Naive thymus-derived CD4-positive, alpha-beta T cell (primary cell): ENCODE data around the gene CBL. TPM values are rescaled to one million over a fixed set of nuclear protein-coding genes. Genes with fewer than 3 reads are reported as not detected.
A peak's percentile ranks its signal among the peaks of the same experiment; 100 is the strongest.

Experiments used
- ATAC-seq: fragments of 150-1000 bp; cut with Tn5 transposase; 2 replicates; pipeline ENCODE4 v1.10.0; 2021; ENCODE audit warnings: mild to moderate bottlenecking, moderate library complexity
- CTCF ChIA-PET: fragments of 350-600 bp; sonication (Branson Sonifier 250); formaldehyde crosslinking; loops from one replicate; lab custom pipeline; 2021; ENCODE audit warnings: antibody characterized with exemption; lab: Charles Lee
- POLR2A ChIA-PET: fragments of 350-600 bp; sonication (Branson Sonifier 250); formaldehyde crosslinking; loops from one replicate; lab custom pipeline; 2021; ENCODE audit warnings: antibody characterized with exemption, inconsistent platforms; lab: Charles Lee
- DNase-seq, 9 donors: peaks; one replicate each; pipeline versions ENCODE4 v3.0.0 to v3.0.0-alpha.2; 2020 to 2022; ENCODE audit warnings: mixed read lengths in 1 of 9
- H3K27ac ChIP-seq: one replicate; pipeline ENCODE4 v1.7.0; 2013; ENCODE audit warnings: mild to moderate bottlenecking, low read depth, low read length, moderate library complexity
- H3K27me3 ChIP-seq, 2 donors: one replicate each; pipeline ENCODE4 v1.7.0; 2013; ENCODE audit warnings: low read length in 2 of 2, mild to moderate bottlenecking in 2 of 2, moderate library complexity in 2 of 2; ENCODE audit not compliant: control insufficient read depth in 2 of 2, insufficient read depth in 2 of 2
- H3K36me3 ChIP-seq, 3 experiments: 1 replicate in 2 of 3; 2 replicates in 1 of 3; pipeline ENCODE4 v1.7.0; 2013; ENCODE audit warnings: low read length in 3 of 3, mild to moderate bottlenecking in 3 of 3, moderate library complexity in 1 of 3; ENCODE audit not compliant: insufficient read depth in 3 of 3, control insufficient read depth in 2 of 3
- H3K4me1 ChIP-seq, 2 donors: one replicate each; pipeline ENCODE4 v1.7.0; 2013; ENCODE audit warnings: low read length in 2 of 2, mild to moderate bottlenecking in 2 of 2, moderate library complexity in 1 of 2; ENCODE audit not compliant: control insufficient read depth in 2 of 2, insufficient read depth in 2 of 2
- H3K4me3 ChIP-seq: 2 replicates; pipeline ENCODE4 v1.7.0; 2013; ENCODE audit warnings: mild to moderate bottlenecking, low read length
- H3K9me3 ChIP-seq, 3 experiments: 1 replicate in 2 of 3; 2 replicates in 1 of 3; pipeline ENCODE4 v1.7.0; 2013; ENCODE audit warnings: low read length in 3 of 3; ENCODE audit not compliant: control insufficient read depth in 2 of 3
- H3K27ac Mint-ChIP-seq, 9 donors: one replicate each; pipeline ENCODE4 v1.8.0; 2020 to 2022; ENCODE audit warnings: mixed read lengths in 9 of 9, mild to moderate bottlenecking in 8 of 9, moderate library complexity in 5 of 9, inconsistent platforms in 2 of 9
- H3K27me3 Mint-ChIP-seq, 5 donors: one replicate each; pipeline ENCODE4 v1.8.0; 2021 to 2022; ENCODE audit warnings: mixed read lengths in 5 of 5, mild to moderate bottlenecking in 1 of 5
- H3K36me3 Mint-ChIP-seq, 5 donors: one replicate each; pipeline ENCODE4 v1.8.0; 2020 to 2022; ENCODE audit warnings: mixed read lengths in 5 of 5, mild to moderate bottlenecking in 3 of 5, inconsistent platforms in 1 of 5
- H3K4me1 Mint-ChIP-seq, 7 donors: one replicate each; pipeline ENCODE4 v1.8.0; 2020 to 2022; ENCODE audit warnings: mixed read lengths in 7 of 7, mild to moderate bottlenecking in 3 of 7, inconsistent platforms in 1 of 7
- H3K4me3 Mint-ChIP-seq, 10 donors: one replicate each; pipeline ENCODE4 v1.8.0; 2020 to 2022; ENCODE audit warnings: mild to moderate bottlenecking in 10 of 10, mixed read lengths in 10 of 10, moderate library complexity in 6 of 10, inconsistent platforms in 2 of 10
- H3K9me3 Mint-ChIP-seq, 11 donors: one replicate each; pipeline ENCODE4 v1.8.0; 2020 to 2022; ENCODE audit warnings: mixed read lengths in 11 of 11, mild to moderate bottlenecking in 4 of 11, inconsistent platforms in 1 of 11, moderate library complexity in 1 of 11
- intact Hi-C, 2 donors: fragments of 100-400 bp; cut with micrococcal nuclease; formaldehyde crosslinking; loops; one replicate each; pipeline ENCODE4 v1.15.1; 2023
- polyA plus RNA-seq, 2 donors: library from polyadenylated mRNA; unstranded; fragments of 300-500 nt; fragmentation: Illumina TruSeq; gene quantifications; one replicate each; pipeline ENCODE4 v1.2.3, GENCODE V29; 2021
- total RNA-seq, 6 experiments: library from RNA in 5 of 6; stranded (reverse) in 5 of 6; gene quantifications; 1 replicate in 5 of 6; 2 replicates in 1 of 6; pipeline ENCODE4 v1.2.3 and lab custom pipeline; 2021 to 2026

Gene CBL
- total and polyA plus RNA-seq, 7 experiments from 2014 or later = 17.5 to 51.8 (median 39.8) TPM

GRCh38 chr11:119273721-119274120, 67.6 kb downstream of the CBL start:
- Mint-ChIP-seq H3K4me1 (peaks cover 3 to 55% (median 35%) of the 10 kb centered on the region in 7 donors), H3K9me3 (no peaks in the 10 kb centered on the region), H3K4me3 (no peak overlapping the region), H3K36me3 (peaks cover 5 to 43% (median 26%) of the 10 kb centered on the region in 5 donors), H3K27me3 (no peaks in the 10 kb centered on the region), H3K27ac (peak overlapping the region in 5 of 9 donors; percentile 14 to 89 (median 41))
- H3K4me1 ChIP-seq = peaks cover 0 to 9% of the 10 kb centered on the region in 2 donors
- no peak overlapping the region for H3K4me3 ChIP-seq
- ATAC-seq (no peak), DNase-seq (no peak)
- CTCF ChIA-PET = interaction anchor here (0.6 to 2.0 kb wide), 5 partner anchors 9 to 841 kb away, joined by 3 to 7 read pairs (median 3); no protein-coding TSS in a partner anchor
- H3K36me3 ChIP-seq = peaks cover 8 to 46% (median 17%) of the 10 kb centered on the region in 3 experiments
- H3K27ac ChIP-seq = no peak overlapping the region
- intact Hi-C loops = loop anchor here in 1 of 2 donors (1.0 kb wide), 1 partner anchor 7 kb away; no protein-coding TSS in a partner anchor
- H3K9me3 ChIP-seq = no peaks in the 10 kb centered on the region
- POLR2A ChIA-PET = interaction anchor here (0.6 to 1.6 kb wide), 5 partner anchors 8 to 17 kb away, joined by 3 to 12 read pairs (median 3); no protein-coding TSS in a partner anchor
- H3K27me3 ChIP-seq = no peaks in the 10 kb centered on the region

GRCh38 chr11:119277660-119278059, 71.5 kb downstream of the CBL start:
- CTCF ChIA-PET = interaction anchor here (0.7 to 1.7 kb wide), 7 partner anchors 9 to 615 kb away, joined by 3 to 5 read pairs (median 3); partner anchors contain the start of gene CBL
- Histone ChIP-seq H3K4me1 (no peaks in the 10 kb centered on the region), H3K4me3 (no peak overlapping the region), H3K36me3 (peaks cover 12 to 55% (median 19%) of the 10 kb centered on the region in 3 experiments), H3K27ac (no peak overlapping the region), H3K9me3 (no peaks in the 10 kb centered on the region), H3K27me3 (no peaks in the 10 kb centered on the region)
- Mint-ChIP-seq H3K4me1 (peaks cover 11 to 48% (median 31%) of the 10 kb centered on the region in 7 donors), H3K9me3 (no peaks in the 10 kb centered on the region), H3K27ac (peak overlapping the region in 1 of 9 donors; percentile 12), H3K36me3 (peaks cover 4 to 48% (median 32%) of the 10 kb centered on the region in 5 donors), H3K4me3 (no peak overlapping the region), H3K27me3 (no peaks in the 10 kb centered on the region)
- ATAC-seq = no peak
- POLR2A ChIA-PET = interaction anchor here (1.2 to 3.4 kb wide), 4 partner anchors 10 to 73 kb away, joined by 3 to 16 read pairs (median 8); no protein-coding TSS in a partner anchor
- intact Hi-C loops = no loop called here
- no peak for DNase-seq

- no peaks in the 10 kb centered on the region for H3K27me3 Mint-ChIP-seq
- ChIA-PET POLR2A (interaction anchor here (0.9 to 2.9 kb wide), 8 partner anchors 8 to 76 kb away, joined by 3 to 21 read pairs (median 4); partner anchors contain the start of gene CBL), CTCF (interaction anchor here (0.8 to 5.6 kb wide), 10 partner anchors 9 to 113 kb away, joined by 3 to 64 read pairs (median 8); partner anchors contain the start of genes CBL and NLRX1)
- H3K9me3 ChIP-seq = no peaks in the 10 kb centered on the region
- H3K4me3 ChIP-seq = no peak overlapping the region
- intact Hi-C loops = no loop called here
- peaks cover 4 to 44% (median 26%) of the 10 kb centered on the region in 5 donors for H3K36me3 Mint-ChIP-seq
- ATAC-seq = no peak
- no peak overlapping the region for H3K27ac ChIP-seq
- peaks cover 0 to 6% of the 10 kb centered on the region in 2 donors for H3K4me1 ChIP-seq
- H3K27ac Mint-ChIP-seq = peak overlapping the region; percentile 0 to 85 (median 54)
- H3K4me1 Mint-ChIP-seq = peaks cover 17 to 56% (median 38%) of the 10 kb centered on the region in 7 donors
- peak overlapping the region in 2 of 10 donors; percentile 4 to 49 for H3K4me3 Mint-ChIP-seq
- peaks cover 5 to 50% (median 18%) of the 10 kb centered on the region in 3 experiments for H3K36me3 ChIP-seq
- no peak for DNase-seq
- no peaks in the 10 kb centered on the region for H3K9me3 Mint-ChIP-seq
- H3K27me3 ChIP-seq = no peaks in the 10 kb centered on the region
These were observed 76.4 kb downstream of the CBL start for GRCh38 chr11:119282495-119282894.

- ChIA-PET CTCF (interaction anchor here (0.6 to 5.6 kb wide), 27 partner anchors 10 to 168 kb away, joined by 3 to 64 read pairs (median 5); partner anchors contain the start of genes CBL and NLRX1), POLR2A (interaction anchor here (0.7 to 2.9 kb wide), 13 partner anchors 8 to 266 kb away, joined by 3 to 21 read pairs (median 3); partner anchors contain the start of genes CBL, HINFP, NLRX1 and RPS25)
- H3K4me3 ChIP-seq = no peak overlapping the region
- intact Hi-C loops = loop anchor here (1.0 to 2.0 kb wide), 11 partner anchors 18 to 219 kb away; partner anchors contain the start of genes CBL (in 1 of the 2) and NLRX1 (in 1 of the 2)
- no peaks in the 10 kb centered on the region for H3K9me3 ChIP-seq
- peak overlapping the region; percentile 24 to 91 (median 55) for H3K27ac Mint-ChIP-seq
- peaks cover 0 to 6% of the 10 kb centered on the region in 2 donors for H3K4me1 ChIP-seq
- peak overlapping the region in 2 of 10 donors; percentile 23 to 51 for H3K4me3 Mint-ChIP-seq
- peaks cover 8 to 46% (median 27%) of the 10 kb centered on the region in 5 donors for H3K36me3 Mint-ChIP-seq
- H3K4me1 Mint-ChIP-seq = peaks cover 17 to 56% (median 41%) of the 10 kb centered on the region in 7 donors
- H3K27me3 Mint-ChIP-seq = no peaks in the 10 kb centered on the region
- ATAC-seq (peak; percentile 94), DNase-seq (peak in 7 of 9 donors; percentile 56 to 76 (median 68))
- no peak overlapping the region for H3K27ac ChIP-seq
- H3K9me3 Mint-ChIP-seq = no peaks in the 10 kb centered on the region
- H3K27me3 ChIP-seq = no peaks in the 10 kb centered on the region
- peaks cover 0 to 29% (median 6%) of the 10 kb centered on the region in 3 experiments for H3K36me3 ChIP-seq
These were observed 78.4 kb downstream of the CBL start for GRCh38 chr11:119284344-119285157.

GRCh38 chr11:119285431-119285830, 79.3 kb downstream of the CBL start:
- no peaks in the 10 kb centered on the region for H3K27me3 Mint-ChIP-seq
- H3K4me3 ChIP-seq = no peak overlapping the region
- H3K27me3 ChIP-seq = no peaks in the 10 kb centered on the region
- H3K4me1 Mint-ChIP-seq = peaks cover 12 to 51% (median 41%) of the 10 kb centered on the region in 7 donors
- ChIA-PET CTCF (interaction anchor here (0.6 to 5.6 kb wide), 8 partner anchors 20 to 119 kb away, joined by 3 to 64 read pairs (median 6); partner anchors contain the start of gene CBL), POLR2A (interaction anchor here (0.7 kb wide), 2 partner anchors 32 to 165 kb away, joined by 3 read pairs; partner anchors contain the start of gene HINFP)
- H3K9me3 Mint-ChIP-seq = no peaks in the 10 kb centered on the region
- H3K27ac ChIP-seq = no peak overlapping the region
- no peak overlapping the region for H3K4me3 Mint-ChIP-seq
- no peaks in the 10 kb centered on the region for H3K9me3 ChIP-seq
- peaks cover 0 to 6% of the 10 kb centered on the region in 2 donors for H3K4me1 ChIP-seq
- ATAC-seq (no peak), DNase-seq (no peak)
- H3K36me3 Mint-ChIP-seq = peaks cover 8 to 40% (median 27%) of the 10 kb centered on the region in 5 donors
- H3K27ac Mint-ChIP-seq = peak overlapping the region in 1 of 9 donors; percentile 91
- peaks cover 0 to 25% (median 6%) of the 10 kb centered on the region in 3 experiments for H3K36me3 ChIP-seq
- intact Hi-C loops = loop anchor here (2.0 kb wide), 3 partner anchors 35 to 89 kb away; no protein-coding TSS in a partner anchor
